NCI-H187 (cell line): ENCODE measurements around the gene IL4I1.

Source experiments
- DNase-seq, 2 experiments: peaks; one replicate each; lab custom pipeline; 2025; lab: John Stamatoyannopoulos, UW

Gene IL4I1

DNA sequence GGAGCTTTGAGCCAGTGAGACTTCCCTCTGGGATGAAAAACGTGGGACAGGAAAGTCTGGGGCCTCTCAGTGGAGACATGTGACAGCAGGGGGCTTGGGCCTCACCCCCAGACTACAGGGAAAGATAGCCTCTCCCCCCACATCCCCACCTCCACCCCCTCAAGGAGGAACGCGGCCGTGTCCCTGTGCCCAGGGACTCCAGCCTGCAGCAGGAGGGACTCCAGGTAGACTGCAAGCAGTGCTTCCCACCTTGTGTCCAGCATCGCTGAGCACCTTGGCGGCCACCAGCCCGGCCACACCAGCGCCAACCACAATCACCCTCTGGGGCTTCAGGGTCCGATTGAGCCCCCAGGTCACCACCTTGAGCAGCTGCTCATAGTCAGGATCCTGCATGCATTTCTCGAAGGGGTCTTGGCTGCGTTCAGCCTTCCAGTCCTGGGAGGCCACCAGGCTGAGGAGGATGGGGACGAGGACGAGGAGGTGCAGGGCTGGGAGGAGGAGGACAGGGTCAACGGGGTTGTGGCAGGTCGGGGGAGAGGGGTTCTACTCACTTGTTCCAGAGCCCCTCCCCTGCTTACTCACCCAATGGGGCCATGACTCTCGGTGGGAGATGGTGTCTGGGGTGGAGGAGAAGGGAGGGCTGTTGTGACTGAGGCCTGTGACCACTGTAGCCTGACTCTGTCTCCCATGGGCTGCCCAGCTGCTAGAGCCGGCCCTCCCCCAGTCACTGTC, 955 bp downstream of the IL4I1 start:
- no peak for DNase-seq

DNA sequence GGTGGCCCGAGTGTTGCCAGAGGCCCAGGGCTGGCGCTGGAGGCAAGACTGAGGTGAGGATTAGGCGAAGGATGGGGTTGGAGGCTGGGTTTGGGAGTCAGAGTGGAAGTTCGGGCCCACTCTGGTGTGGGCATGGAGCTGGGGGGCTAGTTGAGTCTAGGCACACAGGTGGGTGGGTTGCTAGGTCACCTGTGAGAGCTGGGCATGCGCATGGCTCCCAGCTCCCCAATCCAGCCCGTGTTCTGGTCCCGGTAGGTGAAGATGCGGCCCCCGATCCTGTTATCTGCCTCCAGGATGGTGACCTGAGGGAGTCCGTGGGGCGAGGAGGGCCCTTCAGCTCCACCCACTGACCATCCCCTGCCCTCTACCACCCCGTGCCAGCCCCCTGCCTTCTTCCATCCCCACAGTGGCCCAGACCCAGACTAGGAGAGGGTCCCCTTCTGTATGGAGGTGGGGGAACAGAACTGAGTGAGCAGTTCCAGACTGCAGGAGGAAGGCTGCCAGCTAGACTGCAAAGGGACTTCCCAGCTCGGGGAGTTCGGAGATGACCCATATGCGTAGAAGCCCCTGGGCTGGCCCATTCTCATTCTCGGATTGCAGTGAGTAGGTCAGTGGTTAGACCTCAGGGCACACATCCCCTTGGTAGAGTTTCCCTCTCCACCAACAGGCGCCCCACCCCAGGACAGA, 1.7 kb downstream of the IL4I1 start:
- DNase-seq = no peak

DNA sequence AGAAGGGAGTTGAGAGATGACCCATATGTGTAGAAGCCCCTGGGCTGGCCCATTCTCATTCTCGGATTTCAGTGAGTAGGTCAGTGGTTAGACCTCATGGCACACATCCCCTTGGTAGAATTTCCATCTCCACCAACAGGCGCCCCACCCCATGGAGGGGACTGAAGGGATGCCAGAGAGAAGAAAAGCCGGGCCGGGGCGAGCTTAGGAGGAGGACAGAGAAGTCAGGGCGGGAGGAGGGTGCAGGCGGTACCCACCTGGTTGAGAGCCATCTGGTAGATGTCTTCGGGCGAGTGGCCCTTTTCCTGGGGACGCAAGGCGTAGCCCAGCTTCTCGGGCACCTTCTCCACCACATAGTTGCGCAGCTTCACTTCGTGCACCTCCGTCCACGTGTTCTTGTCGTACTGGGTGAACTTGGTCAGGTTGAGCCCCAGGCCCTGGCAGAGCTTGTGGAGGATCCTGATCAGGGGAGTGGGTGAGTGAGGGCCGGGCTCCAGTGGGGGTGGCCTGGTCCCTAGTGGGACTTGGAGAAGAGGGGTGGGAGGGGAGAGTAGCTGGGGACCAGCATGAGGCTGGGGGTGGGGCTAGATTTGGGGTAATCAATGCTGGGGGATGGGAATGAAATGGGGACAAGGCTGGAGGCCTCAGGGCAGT, 2.5 kb downstream of the IL4I1 start:
- no peak for DNase-seq

DNA sequence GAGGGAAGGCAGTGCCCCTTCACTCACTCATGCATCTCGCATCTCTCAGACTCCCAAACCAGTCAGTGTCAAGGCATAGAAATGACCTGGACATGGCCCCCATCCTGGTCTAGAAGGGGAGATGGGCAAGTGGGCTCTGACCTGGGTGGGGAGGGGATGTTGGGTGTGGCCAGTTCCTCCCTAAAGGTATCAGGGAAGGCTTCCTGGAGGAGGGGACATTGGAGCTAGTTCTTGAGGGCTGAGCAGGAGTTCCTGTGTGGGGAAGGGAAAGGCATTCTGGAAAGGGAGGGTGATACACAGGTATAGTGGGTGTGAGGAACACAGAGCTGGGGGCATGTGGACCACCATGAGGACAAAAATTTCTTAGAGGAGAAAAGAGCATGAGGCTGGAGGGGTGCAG, 4.0 kb downstream of the IL4I1 start:
- DNase-seq = no peak

DNA sequence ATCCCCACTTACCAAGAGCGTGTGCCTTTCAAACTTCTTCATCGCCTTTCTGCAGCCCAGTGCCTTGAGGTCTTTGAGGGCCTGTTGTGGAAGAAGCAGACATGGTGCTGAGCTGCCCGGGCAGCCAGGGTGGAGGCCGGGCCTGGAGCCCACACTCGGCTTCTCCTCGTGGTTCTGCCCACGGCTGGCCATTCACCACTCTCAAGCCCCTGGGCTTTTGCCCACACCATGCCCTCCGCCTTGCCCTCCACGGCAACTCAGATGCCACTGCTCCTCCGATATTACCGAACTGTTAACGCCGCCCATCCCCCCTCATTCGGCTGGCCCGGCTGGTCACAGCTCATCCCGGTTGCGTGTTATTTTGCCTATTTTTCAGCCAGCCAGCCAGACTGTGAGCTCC, 5.3 kb downstream of the IL4I1 start:
- no peak for DNase-seq

DNA sequence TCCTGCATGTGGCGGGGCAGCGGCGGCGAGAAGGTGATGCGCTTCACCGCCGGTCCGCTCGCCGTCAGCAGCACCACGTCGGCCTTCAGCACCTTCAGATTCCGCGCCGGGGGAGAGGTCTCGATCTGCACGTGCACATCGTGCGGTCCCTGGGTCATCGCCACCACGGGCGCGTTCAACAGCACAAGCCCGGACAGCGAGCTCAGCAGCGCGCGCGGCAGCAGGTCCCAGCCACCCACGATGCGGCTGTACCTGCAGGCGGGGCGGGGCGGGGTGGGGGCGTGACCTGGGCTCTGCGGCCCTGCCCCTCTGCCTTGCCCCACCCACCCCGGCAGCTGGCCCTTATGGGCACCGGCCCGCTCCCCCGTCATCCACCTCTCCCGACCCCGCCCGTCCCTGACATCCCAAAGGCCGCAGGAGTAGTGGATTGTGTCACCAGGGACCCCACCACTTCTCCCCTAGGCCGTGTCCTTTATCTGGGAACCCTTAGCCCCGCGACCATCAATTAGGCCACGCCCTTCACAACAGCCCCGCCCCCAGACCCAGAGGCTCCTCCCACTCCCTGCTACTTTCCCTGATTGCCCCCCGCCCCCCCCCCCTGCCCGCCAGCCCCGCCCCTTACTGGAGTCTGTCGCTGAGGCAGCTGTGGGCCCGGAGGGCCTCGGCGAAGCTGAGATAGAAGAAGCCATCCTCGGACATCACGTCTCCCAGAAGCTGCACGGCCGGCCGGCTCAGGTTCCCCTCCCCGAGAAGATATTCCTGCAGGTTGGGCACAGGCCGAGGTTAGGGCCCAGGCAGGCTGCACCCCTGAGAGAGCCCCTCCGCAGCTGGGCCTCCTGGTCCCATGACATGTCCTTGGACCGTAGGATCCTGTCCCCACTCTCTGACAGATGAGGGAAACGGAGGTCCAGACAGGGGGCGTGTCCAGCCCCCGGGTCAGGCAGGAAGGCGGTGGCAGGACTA, 6.1 kb downstream of the IL4I1 start:
- peak; percentile 86 to 87 for DNase-seq

DNA sequence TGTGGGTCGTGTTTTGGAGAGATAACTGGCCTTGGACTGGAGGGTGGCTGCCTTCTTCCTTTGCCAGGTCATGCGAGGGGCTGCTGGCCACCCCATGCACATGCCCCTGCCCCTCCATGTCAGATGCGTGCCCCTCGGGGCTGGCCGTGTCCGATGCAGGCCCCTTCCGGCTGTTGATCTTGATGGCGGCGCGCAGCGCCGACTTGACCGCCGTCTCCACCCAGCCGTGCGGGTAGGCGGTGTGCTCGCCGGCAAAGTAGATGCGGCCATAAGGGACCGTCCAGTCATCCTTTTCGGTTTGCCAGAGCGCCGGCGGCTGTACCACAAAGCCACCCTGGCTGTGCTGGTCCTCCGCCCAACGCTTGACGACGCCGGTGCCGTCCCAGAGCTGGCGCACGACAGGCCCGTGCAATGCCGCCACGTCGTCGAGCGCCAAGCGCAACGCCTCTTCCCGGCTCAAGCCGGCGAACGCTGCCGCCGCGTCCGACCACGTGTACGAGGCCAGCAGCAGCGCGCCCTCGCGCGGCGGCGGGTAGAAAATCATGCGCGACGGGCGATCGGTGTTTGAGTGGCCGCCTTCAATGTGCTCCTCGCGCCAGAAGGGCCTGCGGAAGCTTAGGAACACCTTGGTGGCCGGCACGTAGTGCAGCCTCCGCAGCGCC, 6.9 kb downstream of the IL4I1 start:
- peak; percentile 72 to 73 for DNase-seq

DNA sequence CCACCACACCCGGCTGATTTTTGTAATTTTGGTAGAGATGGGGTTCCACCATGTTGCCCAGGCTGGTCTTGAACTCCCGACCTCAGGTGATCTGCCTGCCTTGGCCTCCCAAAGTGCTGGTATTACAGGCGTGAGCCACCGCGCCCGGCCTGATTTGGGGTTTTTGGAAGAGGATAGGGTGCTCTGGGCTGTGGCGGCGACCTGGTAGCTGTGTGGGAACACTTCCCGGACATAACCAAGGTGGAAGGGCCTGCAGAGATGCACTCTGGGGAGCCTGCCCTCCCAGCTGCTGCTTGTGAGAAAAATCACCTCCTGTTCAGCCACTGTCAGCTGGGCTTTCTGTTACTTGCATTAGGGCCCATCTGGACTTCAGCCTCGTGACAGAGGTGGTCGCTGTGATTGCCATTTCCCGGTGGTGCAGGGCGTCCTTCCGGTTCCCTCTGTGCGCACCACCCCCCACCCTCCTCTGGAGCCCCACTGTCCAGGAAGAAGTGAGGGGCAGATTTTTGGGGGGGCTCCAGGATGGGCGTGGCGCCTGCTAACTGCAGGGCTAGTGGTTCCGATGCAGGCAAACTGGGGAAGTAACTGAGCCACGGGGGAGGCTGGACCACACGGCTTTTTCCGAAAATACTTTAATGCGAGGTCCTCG, 7.5 kb downstream of the IL4I1 start:
- DNase-seq = no peak

DNA sequence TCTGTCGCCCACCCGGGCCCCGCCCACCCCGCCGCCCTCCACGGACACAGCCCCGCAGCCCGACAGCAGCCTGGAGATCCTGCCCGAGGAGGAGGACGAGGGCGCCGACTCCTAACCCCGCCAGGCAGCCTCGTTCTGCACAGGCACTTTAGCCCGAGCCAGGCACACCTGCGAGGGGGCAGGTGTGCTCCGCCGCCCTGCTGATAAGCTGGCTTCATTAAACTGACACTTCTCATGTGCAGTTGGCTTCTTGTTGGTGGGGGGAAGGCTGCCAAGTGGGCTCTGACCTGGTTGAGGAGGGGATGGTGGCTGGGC, 8.2 kb downstream of the IL4I1 start:
- peak; percentile 38 to 45 for DNase-seq

DNA sequence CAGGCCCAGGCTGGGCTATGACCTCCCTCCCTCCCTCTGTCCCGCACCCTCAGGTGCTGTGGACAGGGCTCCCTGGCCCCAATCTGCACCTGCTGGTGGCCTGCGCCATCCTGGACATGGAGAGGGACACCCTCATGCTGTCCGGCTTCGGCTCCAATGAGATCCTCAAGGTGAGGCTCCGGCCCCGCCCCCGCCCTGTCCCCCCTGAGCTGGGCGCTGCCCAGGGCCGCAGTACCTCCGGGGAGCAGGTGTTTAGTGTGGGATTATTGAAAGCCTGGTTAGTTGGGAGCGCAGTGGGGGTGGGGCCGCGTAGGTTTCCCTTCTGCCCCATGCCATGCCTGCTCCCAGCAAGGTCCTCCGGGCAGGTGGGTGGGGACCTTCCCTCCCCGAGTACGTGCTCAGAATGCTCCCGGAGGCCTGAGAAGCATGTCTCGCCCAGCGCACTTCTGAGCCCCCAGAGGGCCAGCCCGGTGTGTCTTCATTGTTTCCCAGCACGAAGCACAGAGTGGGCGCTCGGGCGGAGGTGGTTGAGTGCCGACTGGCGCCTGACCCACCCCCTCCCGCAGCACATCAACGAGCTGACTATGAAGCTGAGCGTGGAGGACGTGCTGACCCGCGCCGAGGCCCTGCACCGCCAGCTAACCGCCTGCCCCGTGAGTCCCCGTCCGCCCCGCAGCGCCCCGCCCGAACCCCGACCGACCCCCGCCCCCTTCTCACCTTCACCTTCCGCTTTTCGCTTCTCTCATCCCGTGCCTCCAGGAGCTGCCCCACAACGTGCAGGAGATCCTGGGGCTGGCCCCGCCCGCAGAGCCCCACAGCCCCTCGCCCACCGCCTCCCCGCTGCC, 8.8 kb downstream of the IL4I1 start:
- DNase-seq = peak; percentile 10 to 36

DNA sequence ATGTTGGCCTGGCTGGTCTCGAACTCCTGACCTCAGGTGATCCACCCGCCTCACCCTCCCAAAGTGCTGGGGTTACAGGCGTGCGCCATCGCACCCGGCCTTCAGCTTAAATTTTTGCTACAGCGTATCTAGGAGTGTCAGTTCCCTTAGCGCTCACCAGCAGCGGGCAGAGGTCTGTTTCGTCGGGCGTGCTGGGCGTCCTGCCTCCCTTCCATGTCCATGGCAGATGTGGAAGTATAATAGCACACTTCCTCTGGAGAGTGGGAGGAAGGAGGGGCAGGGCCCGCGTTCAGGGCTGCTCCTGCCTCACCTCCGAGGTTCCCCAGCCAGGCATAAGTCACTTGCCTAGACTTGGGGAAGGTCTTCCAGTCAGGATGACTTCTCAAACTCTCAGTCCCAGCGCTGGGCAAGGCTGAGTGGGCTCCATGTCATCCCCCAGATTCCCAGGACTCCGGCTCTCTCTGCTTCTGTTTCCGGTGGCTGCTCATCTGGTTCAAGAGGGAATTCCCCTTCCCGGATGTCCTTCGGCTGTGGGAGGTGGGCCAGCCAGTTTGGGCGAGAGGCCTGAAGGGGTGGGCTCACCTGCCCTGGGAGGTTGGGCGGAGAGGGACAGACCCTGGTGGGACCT, 9.5 kb downstream of the IL4I1 start:
- no peak for DNase-seq

DNA sequence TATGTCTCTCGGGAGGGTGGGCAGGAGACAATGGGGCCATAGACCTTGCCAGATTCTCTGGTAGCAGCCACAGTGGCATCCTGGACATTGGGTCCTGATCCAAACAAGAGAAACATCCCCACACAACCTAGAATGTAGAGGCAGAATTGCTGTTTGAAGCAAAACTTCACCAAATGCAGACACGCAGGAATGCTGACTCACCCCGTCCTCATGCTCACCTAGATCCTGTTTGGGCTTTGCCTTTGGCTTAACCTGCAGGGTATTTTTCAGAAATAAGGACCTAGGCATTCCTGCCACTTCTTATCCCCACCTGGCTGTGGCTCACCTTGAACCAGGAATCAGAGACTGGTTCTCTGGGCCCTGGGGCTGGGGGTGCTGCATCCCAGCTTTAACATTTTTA, 11.9 kb downstream of the IL4I1 start:
- no peak for DNase-seq

DNA sequence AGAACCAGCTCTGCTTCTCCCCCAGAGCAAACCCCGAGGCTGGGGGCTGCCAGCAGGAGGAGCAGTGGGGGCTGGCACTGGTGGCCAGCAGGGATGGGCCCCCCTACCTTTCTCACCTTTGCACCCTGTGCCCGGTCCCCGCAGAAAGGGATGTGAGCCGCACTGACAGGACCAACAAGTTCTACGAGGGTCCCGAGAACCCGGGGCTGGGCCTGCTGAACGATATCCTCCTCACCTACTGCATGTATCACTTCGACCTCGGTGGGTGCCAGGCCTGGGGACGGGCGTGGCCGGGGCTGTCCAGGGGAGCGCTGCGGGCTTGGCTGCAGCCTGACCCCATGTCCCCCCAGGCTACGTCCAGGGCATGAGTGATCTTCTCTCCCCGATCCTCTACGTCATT, 12.6 kb downstream of the IL4I1 start:
- no peak for DNase-seq

DNA sequence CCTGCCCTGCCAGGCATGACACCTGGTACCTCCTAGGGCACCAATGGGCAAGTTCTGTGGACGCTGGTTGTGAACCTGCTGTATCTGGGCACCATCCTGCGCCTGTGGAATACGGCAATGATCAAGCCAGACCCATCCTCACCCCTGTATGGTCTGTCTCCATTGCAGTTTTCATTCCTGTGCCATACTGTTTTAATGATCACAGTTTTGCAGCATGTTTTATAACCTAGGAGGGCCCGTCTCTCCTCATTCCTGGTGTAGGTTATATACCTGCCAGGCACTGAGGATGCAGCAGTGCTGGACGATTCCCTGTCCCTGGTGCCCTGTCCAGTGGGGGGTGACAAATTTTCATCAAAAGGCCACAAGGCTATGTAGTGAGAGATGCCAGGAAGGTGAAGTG, 13.6 kb downstream of the IL4I1 start:
- no peak for DNase-seq

DNA sequence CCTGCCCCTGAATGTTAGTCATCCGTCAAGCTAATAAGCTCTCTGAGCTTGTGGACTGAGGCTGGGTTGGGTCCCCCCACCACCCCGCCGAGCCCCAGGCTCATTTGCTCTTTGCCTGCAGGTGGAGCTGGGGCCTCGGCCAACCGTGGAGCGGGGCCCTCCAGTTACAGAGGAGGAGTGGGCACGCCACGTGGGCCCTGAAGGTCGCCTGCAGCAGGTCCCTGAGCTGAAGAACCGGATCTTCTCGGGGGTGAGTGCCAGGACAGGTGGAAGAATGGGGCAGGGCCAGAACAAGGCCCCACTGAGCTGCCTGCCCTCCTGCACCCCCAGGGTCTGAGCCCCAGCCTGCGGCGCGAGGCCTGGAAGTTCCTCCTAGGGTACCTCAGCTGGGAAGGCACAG, 14.0 kb downstream of the IL4I1 start:
- DNase-seq = no peak

DNA sequence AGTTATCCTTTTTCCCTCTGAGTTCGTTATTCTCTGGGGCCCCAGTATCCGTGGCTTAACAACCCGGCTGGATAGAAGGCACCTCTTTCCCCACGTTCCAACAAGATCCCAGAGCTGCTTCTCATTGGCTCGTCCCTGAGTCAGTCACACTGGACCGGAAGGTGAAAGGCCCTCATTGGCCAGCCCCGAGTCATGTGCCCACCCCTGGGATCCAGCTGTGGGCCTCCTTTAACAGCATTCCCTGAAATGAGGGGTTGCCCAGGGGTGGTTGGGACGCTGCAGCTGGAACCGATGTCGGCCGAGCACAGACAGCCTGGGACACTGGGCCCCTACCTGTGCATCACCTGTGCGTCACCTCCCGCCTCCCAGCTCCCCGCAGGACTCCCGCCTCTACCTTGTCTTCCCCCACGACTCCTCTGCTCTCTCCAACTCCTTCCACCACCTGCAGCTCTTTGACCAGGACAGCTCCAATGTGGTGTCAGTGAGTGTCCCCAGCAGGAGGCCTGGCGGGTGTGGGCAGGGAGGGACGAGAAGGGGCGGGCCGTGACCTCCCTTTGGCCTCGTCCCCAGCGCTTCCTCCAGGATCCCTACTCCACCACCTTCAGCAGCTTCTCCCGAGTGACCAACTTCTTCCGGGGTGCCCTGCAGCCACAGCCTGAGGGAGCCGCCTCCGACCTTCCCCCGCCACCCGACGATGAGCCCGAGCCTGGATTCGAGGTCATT, 14.9 kb downstream of the IL4I1 start:
- no peak for DNase-seq

DNA sequence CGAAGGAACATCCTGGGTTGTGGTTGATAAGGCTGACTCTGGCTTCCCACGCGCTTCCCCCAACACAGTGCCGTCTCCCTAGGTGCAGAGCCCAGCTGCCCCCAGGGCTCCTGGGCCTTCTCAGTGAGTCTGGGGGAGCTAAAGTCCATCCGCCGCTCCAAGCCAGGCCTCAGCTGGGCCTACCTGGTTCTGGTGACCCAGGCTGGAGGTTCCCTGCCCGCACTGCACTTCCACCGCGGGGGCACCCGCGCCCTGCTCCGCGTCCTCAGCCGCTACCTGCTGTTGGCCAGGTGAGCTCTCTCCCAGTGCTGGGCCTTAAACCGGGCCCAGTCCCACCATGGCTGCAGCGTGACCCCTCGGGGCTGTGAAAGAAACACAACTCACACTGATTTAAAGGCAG, 15.5 kb downstream of the IL4I1 start:
- no peak for DNase-seq

DNA sequence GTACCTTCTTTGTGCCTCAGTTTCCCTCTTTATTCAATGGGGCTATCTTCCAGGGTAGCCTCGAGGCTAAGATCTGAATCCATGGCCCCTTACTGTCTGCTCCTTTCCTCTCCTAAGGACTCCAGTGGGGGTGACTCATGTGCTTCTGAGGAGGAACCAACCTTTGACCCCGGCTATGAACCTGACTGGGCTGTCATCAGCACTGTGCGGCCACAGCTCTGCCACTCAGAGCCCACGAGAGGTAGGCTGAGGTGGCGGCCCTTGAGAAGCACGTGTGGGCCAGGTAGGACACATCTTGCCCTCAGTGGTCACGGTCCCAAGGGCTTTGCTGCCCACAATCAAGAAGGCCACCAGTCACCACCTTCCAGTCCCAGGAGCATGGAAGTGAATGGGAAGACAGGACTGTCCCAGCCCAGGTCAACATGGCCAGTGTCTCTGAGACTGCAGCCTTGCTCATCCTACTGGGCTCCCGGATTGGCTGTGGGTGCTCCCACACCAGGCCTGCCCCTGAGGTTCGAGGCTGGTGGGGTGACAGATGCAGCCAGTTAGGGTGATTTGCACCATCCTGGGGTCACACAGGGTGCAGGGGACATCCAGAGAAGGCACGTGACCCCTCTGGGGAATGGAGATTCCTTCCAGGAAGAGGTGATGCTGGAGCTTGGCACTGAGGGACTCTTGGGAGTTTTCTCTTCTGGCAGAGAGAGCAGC, 16.4 kb downstream of the IL4I1 start:
- DNase-seq = no peak
